Loucy (cell line): Measurements from ENCODE around the gene NOP16.

Source experiments
- CTCF ChIP-seq: fragments of 200-600 bp; sonication (generic); conservative IDR thresholded peaks from 2 replicates; pipeline ENCODE4 v1.5.1; 2014; ENCODE audit warnings: mild to moderate bottlenecking, antibody characterized with exemption, low read length
- EZH2phosphoT487 ChIP-seq: fragments of 200-600 bp; IDR thresholded peaks from 2 replicates; pipeline ENCODE4 v1.6.1; 2018; ENCODE audit warnings: antibody characterized with exemption, mild to moderate bottlenecking, moderate library complexity, borderline replicate concordance

GRCh38 chr5:176409765-176410164 lies 21.4 kb upstream of the NOP16 start:
- no peak for TF ChIP-seq CTCF
- TF ChIP-seq EZH2phosphoT487: no peak
